Activated CD4-positive, alpha-beta memory T cell treated with anti-CD3 and anti-CD28 coated beads for 36 hours (primary cell): ENCODE measurements around the gene SPATA6L. TPM values are rescaled to one million over a fixed set of nuclear protein-coding genes. Genes with fewer than 3 reads are reported as not detected.

Experiments
- CTCF ChIA-PET: fragments of 350-600 bp; sonication (Branson Sonifier 250); formaldehyde crosslinking; loops from one replicate; lab custom pipeline; 2021; ENCODE audit warnings: antibody characterized with exemption, inconsistent platforms; lab: Charles Lee
- POLR2A ChIA-PET: fragments of 350-600 bp; sonication (Branson Sonifier 250); formaldehyde crosslinking; loops from one replicate; lab custom pipeline; 2021; ENCODE audit warnings: antibody characterized with exemption; lab: Charles Lee
- DNase-seq: peaks from one replicate; pipeline ENCODE4 v3.0.0-alpha.2; 2020
- H3K27ac Mint-ChIP-seq: one replicate; pipeline ENCODE4 v1.8.0; 2021; ENCODE audit warnings: mixed read lengths
- H3K27me3 Mint-ChIP-seq: one replicate; pipeline ENCODE4 v1.8.0; 2021; ENCODE audit warnings: mixed read lengths
- H3K36me3 Mint-ChIP-seq: one replicate; pipeline ENCODE4 v1.8.0; 2021; ENCODE audit warnings: mixed read lengths
- H3K4me1 Mint-ChIP-seq: one replicate; pipeline ENCODE4 v1.8.0; 2021; ENCODE audit warnings: low read depth, mixed read lengths
- H3K4me3 Mint-ChIP-seq: one replicate; pipeline ENCODE4 v1.8.0; 2021; ENCODE audit warnings: mild to moderate bottlenecking, mixed read lengths
- H3K9me3 Mint-ChIP-seq: one replicate; pipeline ENCODE4 v1.8.0; 2021; ENCODE audit warnings: mixed read lengths
- intact Hi-C: fragments of 100-400 bp; cut with micrococcal nuclease; formaldehyde crosslinking; loops from one replicate; pipeline ENCODE4 v1.15.1; 2023
- total RNA-seq, 2 experiments: library from RNA; stranded (reverse); gene quantifications; one replicate each; pipeline ENCODE4 v1.2.3, GENCODE V29; 2021

Gene SPATA6L
- total RNA-seq, 2 experiments from 2014 or later = 0.48 to 0.59 TPM

- Mint-ChIP-seq H3K4me1 (peaks cover 44% of the 10 kb centered on the region), H3K27ac (peak overlapping the region; percentile 2), H3K36me3 (peaks cover 17% of the 10 kb centered on the region), H3K27me3 (no peaks in the 10 kb centered on the region), H3K9me3 (no peaks in the 10 kb centered on the region), H3K4me3 (no peak overlapping the region)
- ChIA-PET CTCF (no interaction called here), POLR2A (no interaction called here)
- DNase-seq = no peak
- intact Hi-C loops = loop anchor here (5.0 kb wide), 1 partner anchor 37 kb away; no protein-coding TSS in a partner anchor
These were observed 23.9 kb upstream of the SPATA6L start for GRCh38 chr9:4690144-4690543.

GRCh38 chr9:4689687-4690104 is 23.4 kb upstream of the SPATA6L start:
- H3K4me3 Mint-ChIP-seq = no peak overlapping the region
- H3K4me1 Mint-ChIP-seq = peaks cover 49% of the 10 kb centered on the region
- H3K9me3 Mint-ChIP-seq = no peaks in the 10 kb centered on the region
- intact Hi-C loops = loop anchor here (1.0 to 5.0 kb wide), 3 partner anchors 10 to 38 kb away; partner anchors contain the start of genes CDC37L1 and SPATA6L
- ChIA-PET CTCF (no interaction called here), POLR2A (no interaction called here)
- DNase-seq = peak; percentile 43
- peaks cover 22% of the 10 kb centered on the region for H3K36me3 Mint-ChIP-seq
- H3K27me3 Mint-ChIP-seq = no peaks in the 10 kb centered on the region
- peak overlapping the region; percentile 2 for H3K27ac Mint-ChIP-seq

- no peak for DNase-seq
- no peak overlapping the region for H3K4me3 Mint-ChIP-seq
- H3K36me3 Mint-ChIP-seq = peaks cover 22% of the 10 kb centered on the region
- peaks cover 52% of the 10 kb centered on the region for H3K4me1 Mint-ChIP-seq
- intact Hi-C loops = loop anchor here (1.0 kb wide), 2 partner anchors 10 to 23 kb away; partner anchors contain the start of genes CDC37L1 and SPATA6L
- POLR2A ChIA-PET = no interaction called here
- H3K27me3 Mint-ChIP-seq = no peaks in the 10 kb centered on the region
- H3K9me3 Mint-ChIP-seq = no peaks in the 10 kb centered on the region
- CTCF ChIA-PET = interaction anchor here (0.7 kb wide), 1 partner anchor 770 kb away, joined by 3 read pairs; no protein-coding TSS in a partner anchor
- H3K27ac Mint-ChIP-seq = no peak overlapping the region
These were observed 22.7 kb upstream of the SPATA6L start for GRCh38 chr9:4689021-4689420.

- POLR2A ChIA-PET = no interaction called here
- H3K27ac Mint-ChIP-seq = no peak overlapping the region
- no peaks in the 10 kb centered on the region for H3K9me3 Mint-ChIP-seq
- CTCF ChIA-PET = no interaction called here
- H3K4me1 Mint-ChIP-seq = peaks cover 54% of the 10 kb centered on the region
- DNase-seq = no peak
- no peak overlapping the region for H3K4me3 Mint-ChIP-seq
- peaks cover 26% of the 10 kb centered on the region for H3K36me3 Mint-ChIP-seq
- no peaks in the 10 kb centered on the region for H3K27me3 Mint-ChIP-seq
- intact Hi-C loops = no loop called here
These were observed 20.3 kb upstream of the SPATA6L start for GRCh38 chr9:4686584-4686983.

GRCh38 chr9:4686112-4686511 is 19.8 kb upstream of the SPATA6L start:
- Mint-ChIP-seq H3K27ac (no peak overlapping the region), H3K4me3 (no peak overlapping the region), H3K4me1 (peaks cover 50% of the 10 kb centered on the region), H3K36me3 (peaks cover 23% of the 10 kb centered on the region), H3K9me3 (no peaks in the 10 kb centered on the region), H3K27me3 (no peaks in the 10 kb centered on the region)
- intact Hi-C loops = no loop called here
- ChIA-PET CTCF (no interaction called here), POLR2A (no interaction called here)
- no peak for DNase-seq

- CTCF ChIA-PET = interaction anchor here (0.6 kb wide), 1 partner anchor 10 kb away, joined by 3 read pairs; no protein-coding TSS in a partner anchor
- POLR2A ChIA-PET = no interaction called here
These were observed 18.5 kb upstream of the SPATA6L start for GRCh38 chr9:4684820-4685219.

GRCh38 chr9:4680750-4681149 is 14.5 kb upstream of the SPATA6L start:
- Mint-ChIP-seq H3K27me3 (no peaks in the 10 kb centered on the region), H3K27ac (no peak overlapping the region), H3K4me3 (no peak overlapping the region), H3K36me3 (peaks cover 16% of the 10 kb centered on the region), H3K4me1 (peaks cover 19% of the 10 kb centered on the region), H3K9me3 (no peaks in the 10 kb centered on the region)
- DNase-seq = no peak
- CTCF ChIA-PET = interaction anchor here (1.3 kb wide), 1 partner anchor 60 kb away, joined by 3 read pairs; the partner anchor contains the start of gene AK3
- POLR2A ChIA-PET = interaction anchor here (0.7 kb wide), 1 partner anchor 60 kb away, joined by 3 read pairs; the partner anchor contains the start of gene AK3
- intact Hi-C loops = no loop called here

More at GRCh38 chr9:4684820-4685219, 18.5 kb upstream of the SPATA6L start:
- intact Hi-C loops = no loop called here
- Mint-ChIP-seq H3K36me3 (peaks cover 20% of the 10 kb centered on the region), H3K9me3 (no peaks in the 10 kb centered on the region), H3K27ac (no peak overlapping the region), H3K4me3 (no peak overlapping the region), H3K27me3 (no peaks in the 10 kb centered on the region), H3K4me1 (peaks cover 37% of the 10 kb centered on the region)
- DNase-seq = no peak

- no peaks in the 10 kb centered on the region for H3K27me3 Mint-ChIP-seq
- H3K9me3 Mint-ChIP-seq = no peaks in the 10 kb centered on the region
- peaks cover 13% of the 10 kb centered on the region for H3K36me3 Mint-ChIP-seq
- POLR2A ChIA-PET = interaction anchor here (1.4 kb wide), 1 partner anchor 15 kb away, joined by 4 read pairs; no protein-coding TSS in a partner anchor
- H3K4me3 Mint-ChIP-seq = no peak overlapping the region
- intact Hi-C loops = no loop called here
- no peak for DNase-seq
- no peak overlapping the region for H3K27ac Mint-ChIP-seq
- peaks cover 16% of the 10 kb centered on the region for H3K4me1 Mint-ChIP-seq
- CTCF ChIA-PET = interaction anchor here (1.0 kb wide), 2 partner anchors 18 to 75 kb away, joined by 3 to 4 read pairs; no protein-coding TSS in a partner anchor
These were observed 13.9 kb upstream of the SPATA6L start for GRCh38 chr9:4680173-4680525.

GRCh38 chr9:4679268-4680172 is 13.2 kb upstream of the SPATA6L start, which contains the start of gene CDC37L1:
Gene CDC37L1, plus strand, starts transcription at chr9:4679569. Its CDS starts 199 bp downstream, at chr9:4679768.
- peaks cover 8% of the 10 kb centered on the region for H3K36me3 Mint-ChIP-seq
- no peaks in the 10 kb centered on the region for H3K27me3 Mint-ChIP-seq
- ChIA-PET POLR2A (interaction anchor here (1.0 to 1.4 kb wide), 2 partner anchors 15 to 61 kb away, joined by 4 to 6 read pairs; partner anchors contain the start of gene AK3), CTCF (interaction anchor here (0.8 to 1.0 kb wide), 5 partner anchors 17 to 75 kb away, joined by 3 to 7 read pairs (median 4); partner anchors contain the start of gene PLPP6)
- peak; percentile 99 for DNase-seq
- H3K27ac Mint-ChIP-seq = no peak within 1 kb of the TSS
- intact Hi-C loops = loop anchor here (1.0 to 5.0 kb wide), 12 partner anchors 10 to 1328 kb away; partner anchors contain the start of genes ERMP1, PLPP6, RCL1 and RFX3
- H3K4me1 Mint-ChIP-seq = peaks cover 10% of the 10 kb centered on the region
- no peaks in the 10 kb centered on the region for H3K9me3 Mint-ChIP-seq
- H3K4me3 Mint-ChIP-seq = no peak within 1 kb of the TSS

GRCh38 chr9:4678679-4679267 is 12.5 kb upstream of the SPATA6L start:
- H3K36me3 Mint-ChIP-seq = peaks cover 8% of the 10 kb centered on the region
- H3K27ac Mint-ChIP-seq = no peak overlapping the region
- H3K27me3 Mint-ChIP-seq = no peaks in the 10 kb centered on the region
- DNase-seq = no peak
- no peak overlapping the region for H3K4me3 Mint-ChIP-seq
- H3K9me3 Mint-ChIP-seq = no peaks in the 10 kb centered on the region
- CTCF ChIA-PET = interaction anchor here (0.8 to 1.0 kb wide), 3 partner anchors 17 to 59 kb away, joined by 3 to 7 read pairs (median 4); partner anchors contain the start of gene PLPP6
- POLR2A ChIA-PET = interaction anchor here (1.0 to 1.4 kb wide), 2 partner anchors 14 to 62 kb away, joined by 4 to 6 read pairs; partner anchors contain the start of gene AK3
- H3K4me1 Mint-ChIP-seq = peaks cover 8% of the 10 kb centered on the region
- intact Hi-C loops = loop anchor here (1.0 to 5.0 kb wide), 12 partner anchors 11 to 1329 kb away; partner anchors contain the start of genes ERMP1, PLPP6, RCL1 and RFX3

GRCh38 chr9:4677392-4677791 is 11.1 kb upstream of the SPATA6L start:
- no peak for DNase-seq
- ChIA-PET CTCF (interaction anchor here (1.7 kb wide), 1 partner anchor 11 kb away, joined by 6 read pairs; the partner anchor contains the start of gene SPATA6L), POLR2A (no interaction called here)
- H3K27me3 Mint-ChIP-seq = no peaks in the 10 kb centered on the region
- H3K9me3 Mint-ChIP-seq = no peaks in the 10 kb centered on the region
- H3K4me1 Mint-ChIP-seq = no peaks in the 10 kb centered on the region
- no peak overlapping the region for H3K27ac Mint-ChIP-seq
- H3K4me3 Mint-ChIP-seq = no peak overlapping the region
- intact Hi-C loops = loop anchor here (5.0 kb wide), 5 partner anchors 80 to 1330 kb away; partner anchors contain the start of genes ERMP1 and RIC1
- H3K36me3 Mint-ChIP-seq = peaks cover 4% of the 10 kb centered on the region
